DOHH2 (cell line): ENCODE data around the gene KCNMA1.
"Not testable (repeated sequence)": the region's sequence is repeated elsewhere in the genome, so short reads cannot be mapped to it uniquely, and the experiment has no call there.

Source experiments
- H3F3A ChIP-seq: fragments of 200-600 bp; sonication (generic), shearing (Covaris generic); 2 replicates; pipeline ENCODE4 v1.6.0; 2016; ENCODE audit warnings: antibody characterized with exemption, mild to moderate bottlenecking; ENCODE audit not compliant: control insufficient read depth, insufficient read depth
- H3K27ac ChIP-seq: fragments of 200-600 bp; sonication (generic); 2 replicates; pipeline ENCODE4 v1.5.1; 2014; ENCODE audit warnings: low read depth, mild to moderate bottlenecking, low read length, moderate library complexity
- H3K27me3 ChIP-seq: fragments of 200-600 bp; sonication (generic); 2 replicates; pipeline ENCODE4 v1.6.1; 2014; ENCODE audit warnings: mild to moderate bottlenecking, low read length, mixed read lengths; ENCODE audit not compliant: control insufficient read depth
- H3K36me3 ChIP-seq: fragments of 200-600 bp; sonication (generic); 2 replicates; pipeline ENCODE4 v1.6.1; 2014; ENCODE audit warnings: mild to moderate bottlenecking, low read length, moderate library complexity, mixed read lengths; ENCODE audit not compliant: control insufficient read depth
- H3K4me1 ChIP-seq: fragments of 200-600 bp; sonication (generic); 2 replicates; pipeline ENCODE4 v1.6.1; 2014; ENCODE audit warnings: mild to moderate bottlenecking, low read length, mixed read lengths; ENCODE audit not compliant: control insufficient read depth
- H3K4me2 ChIP-seq: fragments of 200-600 bp; sonication (generic); 2 replicates; pipeline ENCODE4 v1.6.0; 2014; ENCODE audit warnings: mild to moderate bottlenecking, low read length, moderate library complexity
- H3K4me3 ChIP-seq: fragments of 200-600 bp; sonication (generic); 2 replicates; pipeline ENCODE4 v1.5.1; 2014; ENCODE audit warnings: mild to moderate bottlenecking, low read length, mixed read lengths
- H3K79me2 ChIP-seq: fragments of 200-600 bp; sonication (generic); 2 replicates; pipeline ENCODE4 v1.6.1; 2014; ENCODE audit warnings: mild to moderate bottlenecking, low read length, mixed read lengths; ENCODE audit not compliant: control insufficient read depth
- H3K9me2 ChIP-seq: fragments of 200-600 bp; sonication (generic); replicated peaks from 2 replicates; pipeline ENCODE4 v1.6.1; 2014; ENCODE audit warnings: mild to moderate bottlenecking, low read length, mixed read lengths; ENCODE audit not compliant: control insufficient read depth
- H3K9me3 ChIP-seq: fragments of 200-600 bp; sonication (generic); 2 replicates; pipeline ENCODE4 v1.6.1; 2014; ENCODE audit warnings: antibody characterized with exemption, low read length, mixed read lengths; ENCODE audit not compliant: control insufficient read depth, insufficient read depth
- H4K20me1 ChIP-seq: fragments of 200-600 bp; sonication (generic); 2 replicates; pipeline ENCODE4 v1.6.0; 2014; ENCODE audit warnings: low read depth, mild to moderate bottlenecking, antibody characterized with exemption, low read length, moderate library complexity; ENCODE audit not compliant: control insufficient read depth, insufficient read depth
- CTCF ChIP-seq: fragments of 200-600 bp; sonication (generic); IDR thresholded peaks from one replicate; pipeline ENCODE4 v1.5.1; 2014; ENCODE audit warnings: antibody characterized with exemption, mild to moderate bottlenecking, low read depth, low read length; ENCODE audit not compliant: poor library complexity, severe bottlenecking
- EZH2phosphoT487 ChIP-seq: fragments of 200-600 bp; sonication (generic); IDR thresholded peaks from 2 replicates; pipeline ENCODE4 v1.6.1; 2017; ENCODE audit warnings: borderline replicate concordance, mild to moderate bottlenecking, antibody characterized with exemption, low read length, moderate library complexity, mixed read lengths

KCNMA1 gene

GRCh38 chr10:77390481-77390891 is 247.1 kb downstream of the KCNMA1 start:
- H3K79me2 ChIP-seq, result no peaks in the 10 kb centered on the region
- no peak overlapping the region for H3K4me3 ChIP-seq
- no peaks in the 10 kb centered on the region for H3F3A ChIP-seq
- TF ChIP-seq CTCF (no peak), EZH2phosphoT487 (no peak)
- H3K4me2 ChIP-seq, result no peak overlapping the region
- no peaks in the 10 kb centered on the region for H3K36me3 ChIP-seq
- no peaks in the 10 kb centered on the region for H3K9me3 ChIP-seq
- H3K27me3 ChIP-seq, result no peaks in the 10 kb centered on the region; the same call in 1 of the 2 replicates
- no peak overlapping the region for H3K27ac ChIP-seq
- no peaks in the 10 kb centered on the region for H4K20me1 ChIP-seq
- no peaks in the 10 kb centered on the region for H3K4me1 ChIP-seq
- H3K9me2 ChIP-seq, result no peaks in the 10 kb centered on the region

GRCh38 chr10:77388571-77389100 is 249.0 kb downstream of the KCNMA1 start:
- H3K4me1 ChIP-seq, result no peaks in the 10 kb centered on the region
- no peak overlapping the region for H3K4me2 ChIP-seq
- no peak for TF ChIP-seq CTCF
- no peak for TF ChIP-seq EZH2phosphoT487
- H4K20me1 ChIP-seq, result no peaks in the 10 kb centered on the region
- no peak overlapping the region for H3K4me3 ChIP-seq
- no peaks in the 10 kb centered on the region for H3K9me3 ChIP-seq
- no peaks in the 10 kb centered on the region for H3F3A ChIP-seq
- no peaks in the 10 kb centered on the region for H3K36me3 ChIP-seq
- H3K27me3 ChIP-seq, result no peaks in the 10 kb centered on the region
- no peak overlapping the region for H3K27ac ChIP-seq
- no peaks in the 10 kb centered on the region for H3K9me2 ChIP-seq
- H3K79me2 ChIP-seq, result no peaks in the 10 kb centered on the region

GRCh38 chr10:77387701-77388100 is 249.9 kb downstream of the KCNMA1 start:
- H3F3A ChIP-seq, H3K36me3 ChIP-seq, H3K9me2 ChIP-seq, H3K4me1 ChIP-seq, H3K4me3 ChIP-seq, H3K27ac ChIP-seq, H3K79me2 ChIP-seq, H3K4me2 ChIP-seq, H3K9me3 ChIP-seq, H4K20me1 ChIP-seq, H3K27me3 ChIP-seq: not testable (repeated sequence)

GRCh38 chr10:77387247-77387646 is 250.4 kb downstream of the KCNMA1 start:
- Histone ChIP-seq H3K36me3 (no peaks in the 10 kb centered on the region), H4K20me1 (no peaks in the 10 kb centered on the region), H3K9me3 (no peaks in the 10 kb centered on the region), H3K4me1 (no peaks in the 10 kb centered on the region), H3K4me2 (no peak overlapping the region), H3K4me3 (no peak overlapping the region), H3K27me3 (no peaks in the 10 kb centered on the region), H3K9me2 (no peaks in the 10 kb centered on the region), H3K79me2 (no peaks in the 10 kb centered on the region), H3F3A (no peaks in the 10 kb centered on the region), H3K27ac (no peak overlapping the region)
- TF ChIP-seq EZH2phosphoT487 (no peak), CTCF (no peak)
